ENCODE data around the gene KRTAP5-1.

DNA sequence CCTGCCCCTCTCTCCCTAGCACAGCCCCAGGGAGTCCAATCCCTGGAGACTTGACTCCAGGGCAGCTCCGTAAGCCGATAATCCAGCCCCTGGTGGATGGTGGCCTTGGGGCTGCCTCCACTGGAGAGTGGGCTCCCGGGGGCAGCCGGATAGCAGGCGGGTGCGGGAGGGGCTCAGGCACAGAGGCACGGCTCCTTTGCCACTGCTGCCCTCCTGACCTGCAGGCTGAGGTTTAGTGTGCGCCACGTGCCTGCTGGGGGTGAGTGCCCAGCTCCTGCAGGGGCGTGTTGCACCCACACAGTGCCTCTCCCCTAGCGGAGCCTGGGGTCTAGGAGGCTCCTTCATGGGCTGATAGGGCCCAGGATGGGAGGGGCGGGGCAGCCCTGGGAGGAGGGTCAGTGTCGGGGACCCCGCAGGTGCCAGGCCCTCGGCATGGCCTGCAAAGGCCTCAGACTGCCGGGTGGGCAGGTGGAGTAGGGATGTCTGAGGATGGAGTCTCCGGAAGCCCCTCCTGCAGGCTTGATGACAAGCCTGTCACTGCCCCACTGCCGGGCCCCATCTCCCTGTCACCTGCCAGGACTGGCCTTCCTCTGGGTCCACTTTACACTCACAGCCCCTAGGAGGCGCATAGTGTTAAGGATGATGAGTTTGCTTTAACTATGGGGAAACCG lies 18.6 kb downstream of the KRTAP5-1 start:
- no peak for TF ChIP-seq RAD21 (conservative IDR thresholded peaks at IDR 0.05 in 1 of 2, IDR thresholded peaks at IDR 0.05 in 1 of 2)
- TF ChIP-seq, protein P1, sequence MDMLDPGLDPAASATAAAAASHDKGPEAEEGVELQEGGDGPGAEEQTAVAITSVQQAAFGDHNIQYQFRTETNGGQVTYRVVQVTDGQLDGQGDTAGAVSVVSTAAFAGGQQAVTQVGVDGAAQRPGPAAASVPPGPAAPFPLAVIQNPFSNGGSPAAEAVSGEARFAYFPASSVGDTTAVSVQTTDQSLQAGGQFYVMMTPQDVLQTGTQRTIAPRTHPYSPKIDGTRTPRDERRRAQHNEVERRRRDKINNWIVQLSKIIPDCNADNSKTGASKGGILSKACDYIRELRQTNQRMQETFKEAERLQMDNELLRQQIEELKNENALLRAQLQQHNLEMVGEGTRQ (IDR thresholded peaks at IDR 0.05): no peak
- TF ChIP-seq, protein P2, sequence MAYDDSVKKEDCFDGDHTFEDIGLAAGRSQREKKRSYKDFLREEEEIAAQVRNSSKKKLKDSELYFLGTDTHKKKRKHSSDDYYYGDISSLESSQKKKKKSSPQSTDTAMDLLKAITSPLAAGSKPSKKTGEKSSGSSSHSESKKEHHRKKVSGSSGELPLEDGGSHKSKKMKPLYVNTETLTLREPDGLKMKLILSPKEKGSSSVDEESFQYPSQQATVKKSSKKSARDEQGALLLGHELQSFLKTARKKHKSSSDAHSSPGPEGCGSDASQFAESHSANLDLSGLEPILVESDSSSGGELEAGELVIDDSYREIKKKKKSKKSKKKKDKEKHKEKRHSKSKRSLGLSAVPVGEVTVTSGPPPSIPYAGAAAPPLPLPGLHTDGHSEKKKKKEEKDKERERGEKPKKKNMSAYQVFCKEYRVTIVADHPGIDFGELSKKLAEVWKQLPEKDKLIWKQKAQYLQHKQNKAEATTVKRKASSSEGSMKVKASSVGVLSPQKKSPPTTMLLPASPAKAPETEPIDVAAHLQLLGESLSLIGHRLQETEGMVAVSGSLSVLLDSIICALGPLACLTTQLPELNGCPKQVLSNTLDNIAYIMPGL (CRISPR knock-in tag; IDR thresholded peaks at IDR 0.05; ENCODE audit: borderline replicate concordance): no peak
- TF ChIP-seq, protein P3, sequence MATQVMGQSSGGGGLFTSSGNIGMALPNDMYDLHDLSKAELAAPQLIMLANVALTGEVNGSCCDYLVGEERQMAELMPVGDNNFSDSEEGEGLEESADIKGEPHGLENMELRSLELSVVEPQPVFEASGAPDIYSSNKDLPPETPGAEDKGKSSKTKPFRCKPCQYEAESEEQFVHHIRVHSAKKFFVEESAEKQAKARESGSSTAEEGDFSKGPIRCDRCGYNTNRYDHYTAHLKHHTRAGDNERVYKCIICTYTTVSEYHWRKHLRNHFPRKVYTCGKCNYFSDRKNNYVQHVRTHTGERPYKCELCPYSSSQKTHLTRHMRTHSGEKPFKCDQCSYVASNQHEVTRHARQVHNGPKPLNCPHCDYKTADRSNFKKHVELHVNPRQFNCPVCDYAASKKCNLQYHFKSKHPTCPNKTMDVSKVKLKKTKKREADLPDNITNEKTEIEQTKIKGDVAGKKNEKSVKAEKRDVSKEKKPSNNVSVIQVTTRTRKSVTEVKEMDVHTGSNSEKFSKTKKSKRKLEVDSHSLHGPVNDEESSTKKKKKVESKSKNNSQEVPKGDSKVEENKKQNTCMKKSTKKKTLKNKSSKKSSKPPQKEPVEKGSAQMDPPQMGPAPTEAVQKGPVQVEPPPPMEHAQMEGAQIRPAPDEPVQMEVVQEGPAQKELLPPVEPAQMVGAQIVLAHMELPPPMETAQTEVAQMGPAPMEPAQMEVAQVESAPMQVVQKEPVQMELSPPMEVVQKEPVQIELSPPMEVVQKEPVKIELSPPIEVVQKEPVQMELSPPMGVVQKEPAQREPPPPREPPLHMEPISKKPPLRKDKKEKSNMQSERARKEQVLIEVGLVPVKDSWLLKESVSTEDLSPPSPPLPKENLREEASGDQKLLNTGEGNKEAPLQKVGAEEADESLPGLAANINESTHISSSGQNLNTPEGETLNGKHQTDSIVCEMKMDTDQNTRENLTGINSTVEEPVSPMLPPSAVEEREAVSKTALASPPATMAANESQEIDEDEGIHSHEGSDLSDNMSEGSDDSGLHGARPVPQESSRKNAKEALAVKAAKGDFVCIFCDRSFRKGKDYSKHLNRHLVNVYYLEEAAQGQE (IDR thresholded peaks at IDR 0.05): no peak
- TF ChIP-seq, protein P4, sequence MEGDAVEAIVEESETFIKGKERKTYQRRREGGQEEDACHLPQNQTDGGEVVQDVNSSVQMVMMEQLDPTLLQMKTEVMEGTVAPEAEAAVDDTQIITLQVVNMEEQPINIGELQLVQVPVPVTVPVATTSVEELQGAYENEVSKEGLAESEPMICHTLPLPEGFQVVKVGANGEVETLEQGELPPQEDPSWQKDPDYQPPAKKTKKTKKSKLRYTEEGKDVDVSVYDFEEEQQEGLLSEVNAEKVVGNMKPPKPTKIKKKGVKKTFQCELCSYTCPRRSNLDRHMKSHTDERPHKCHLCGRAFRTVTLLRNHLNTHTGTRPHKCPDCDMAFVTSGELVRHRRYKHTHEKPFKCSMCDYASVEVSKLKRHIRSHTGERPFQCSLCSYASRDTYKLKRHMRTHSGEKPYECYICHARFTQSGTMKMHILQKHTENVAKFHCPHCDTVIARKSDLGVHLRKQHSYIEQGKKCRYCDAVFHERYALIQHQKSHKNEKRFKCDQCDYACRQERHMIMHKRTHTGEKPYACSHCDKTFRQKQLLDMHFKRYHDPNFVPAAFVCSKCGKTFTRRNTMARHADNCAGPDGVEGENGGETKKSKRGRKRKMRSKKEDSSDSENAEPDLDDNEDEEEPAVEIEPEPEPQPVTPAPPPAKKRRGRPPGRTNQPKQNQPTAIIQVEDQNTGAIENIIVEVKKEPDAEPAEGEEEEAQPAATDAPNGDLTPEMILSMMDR (IDR thresholded peaks at IDR 0.05): 0 out of 3 replicates have a peak, but pooled peaks have one; percentile 15
- no peak for TF ChIP-seq POLR2A (IDR thresholded peaks at IDR 0.05; ENCODE audit: low read length)
- no peak for TF ChIP-seq SMC3 (IDR thresholded peaks at IDR 0.05)
- no peak for TF ChIP-seq ESRRA (IDR thresholded peaks at IDR 0.05; ENCODE audit: borderline replicate concordance, low read length)

All from A549 (cell line).